NCI-H748 treated with DMSO at 0.1 percent for 48 hours (cell line): ENCODE results near the gene PGAP2.
A peak's percentile ranks its signal among the peaks of the same experiment; 100 is the strongest.
"Not testable (repeated sequence)": the region's sequence is repeated elsewhere in the genome, so short reads cannot be mapped to it uniquely, and the experiment has no call there.

Experiments
- DNase-seq: peaks from one replicate; lab custom pipeline; 2025; lab: John Stamatoyannopoulos, UW

The PGAP2 gene

GRCh38 chr11:3807909-3808860 lies at the start of gene PGAP2:
Gene PGAP2 (plus strand): TSS chr11:3808560. CDS start chr11:3811260, 2,700 bp downstream.
- DNase-seq, result peak; percentile 78

- DNase-seq, result no peak
Observed at GRCh38 chr11:3764266-3764665, 44.1 kb upstream of the PGAP2 start.

- DNase-seq, result not testable (repeated sequence)
Observed at GRCh38 chr11:3766836-3767235, 41.5 kb upstream of the PGAP2 start.

GRCh38 chr11:3767536-3767935 lies 40.8 kb upstream of the PGAP2 start:
- DNase-seq, result no peak

GRCh38 chr11:3773180-3773579 lies 35.2 kb upstream of the PGAP2 start:
- no peak for DNase-seq

- no peak for DNase-seq
Observed at GRCh38 chr11:3775736-3776406, 32.5 kb upstream of the PGAP2 start.

- DNase-seq, result no peak
Observed at GRCh38 chr11:3781423-3781822, 26.9 kb upstream of the PGAP2 start.

- DNase-seq, result no peak
Observed at GRCh38 chr11:3782963-3783362, 25.4 kb upstream of the PGAP2 start.

- no peak for DNase-seq
Observed at GRCh38 chr11:3783611-3784010, 24.7 kb upstream of the PGAP2 start.

GRCh38 chr11:3786781-3787428 lies 21.5 kb upstream of the PGAP2 start:
- no peak for DNase-seq

- not testable (repeated sequence) for DNase-seq
Observed at GRCh38 chr11:3794387-3794786, 14.0 kb upstream of the PGAP2 start.

- no peak for DNase-seq
Observed at GRCh38 chr11:3795131-3796001, 13.0 kb upstream of the PGAP2 start.

GRCh38 chr11:3796002-3796311 lies 12.4 kb upstream of the PGAP2 start:
- DNase-seq, result no peak

GRCh38 chr11:3796346-3796745 lies 12.0 kb upstream of the PGAP2 start:
- no peak for DNase-seq

GRCh38 chr11:3796801-3797328 lies 11.5 kb upstream of the PGAP2 start:
- peak; percentile 40 for DNase-seq

GRCh38 chr11:3797329-3798090 lies 10.8 kb upstream of the PGAP2 start, which contains the start of gene NUP98:
Gene NUP98 (minus strand): TSS chr11:3797554. CDS start chr11:3782117, 15,437 bp downstream.
- peak; percentile 98 for DNase-seq

- no peak for DNase-seq
Observed at GRCh38 chr11:3799143-3799542, 9.2 kb upstream of the PGAP2 start.

GRCh38 chr11:3799873-3800272 lies 8.5 kb upstream of the PGAP2 start:
- no peak for DNase-seq

- DNase-seq, result no peak
Observed at GRCh38 chr11:3802011-3802790, 6.2 kb upstream of the PGAP2 start.
